GM18499 (cell line): Measurements from ENCODE around the gene KIF3A.
"Not testable (repeated sequence)": the region's sequence is repeated elsewhere in the genome, so short reads cannot be mapped to it uniquely, and the experiment has no call there.

Experiments used
- ATAC-seq: cut with Tn5 transposase; IDR thresholded peaks from one replicate; pipeline ENCODE4 v1.9.1; 2021; ENCODE audit warnings: moderate number of reproducible peaks; ENCODE audit not compliant: insufficient read depth, unreplicated experiment

The KIF3A gene

GRCh38 chr5:132733499-132734148 is 3.7 kb downstream of the KIF3A start:
- no peak for ATAC-seq

DNA sequence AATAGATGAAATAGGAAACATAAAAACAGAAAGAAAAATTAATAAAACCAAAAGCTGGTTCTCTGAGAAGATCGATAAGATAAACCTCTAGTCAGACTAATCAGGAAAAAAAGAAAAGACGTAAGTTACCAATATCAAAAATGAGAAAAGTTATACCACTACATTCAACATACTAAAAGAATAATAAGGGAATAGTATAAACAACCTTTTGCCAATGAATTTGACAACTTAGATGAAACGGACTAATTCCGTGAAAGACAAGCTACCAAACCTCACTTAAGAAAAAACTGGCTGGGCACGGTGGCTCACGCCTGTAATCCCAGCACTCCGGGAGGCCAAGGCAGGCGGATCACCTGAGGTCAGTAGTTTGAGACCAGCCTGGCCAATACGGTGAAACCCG is 7.5 kb downstream of the KIF3A start:
- ATAC-seq, result no peak

GRCh38 chr5:132725745-132726144 is 11.6 kb downstream of the KIF3A start:
- ATAC-seq, result no peak

- no peak for ATAC-seq
These were observed 18.6 kb downstream of the KIF3A start for GRCh38 chr5:132718544-132719312.

- ATAC-seq, result no peak
These were observed 22.7 kb downstream of the KIF3A start for GRCh38 chr5:132714456-132715307.

GRCh38 chr5:132708645-132709044 is 28.7 kb downstream of the KIF3A start:
- no peak for ATAC-seq

DNA sequence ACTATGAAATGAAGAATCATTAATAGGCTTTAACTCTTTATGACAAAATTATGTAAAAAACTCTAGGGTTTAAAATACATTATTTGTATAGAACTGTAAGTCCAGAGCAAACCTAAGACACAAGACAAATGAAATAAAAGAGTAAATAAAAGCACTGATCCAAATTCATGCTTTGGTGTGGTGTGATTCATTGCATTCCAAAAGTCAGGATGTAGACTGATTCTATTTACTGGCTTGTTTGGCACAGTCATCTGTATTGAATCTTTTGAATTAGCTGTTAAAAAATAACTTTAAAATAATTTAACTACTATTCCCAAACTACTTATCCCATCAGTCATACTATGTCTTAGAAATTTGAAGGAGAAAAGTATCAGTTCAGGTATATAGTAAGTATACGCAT is 32.5 kb downstream of the KIF3A start:
- no peak for ATAC-seq

DNA sequence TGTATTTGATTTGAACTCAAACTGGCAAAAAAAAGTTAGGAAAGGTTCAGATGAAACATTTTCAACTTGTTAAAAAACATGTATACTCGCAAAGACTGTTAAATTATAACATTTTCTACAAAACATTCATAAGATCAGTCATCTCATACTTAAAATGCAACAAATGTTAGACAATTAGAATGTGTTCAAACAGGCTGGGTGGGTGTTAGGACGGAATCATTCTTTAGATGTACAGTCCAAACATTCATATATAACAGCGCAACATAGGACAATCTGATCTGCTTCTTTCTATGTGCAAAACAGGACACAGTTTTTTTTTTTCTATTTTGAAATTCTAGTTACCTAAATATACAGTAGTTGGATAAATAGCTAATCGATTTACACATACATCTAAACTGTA is 41.4 kb downstream of the KIF3A start:
- ATAC-seq, result no peak

GRCh38 chr5:132692632-132692967 is 44.7 kb downstream of the KIF3A start:
- no peak for ATAC-seq

GRCh38 chr5:132691755-132692631 is 45.4 kb downstream of the KIF3A start:
- ATAC-seq, result not testable (repeated sequence)

DNA sequence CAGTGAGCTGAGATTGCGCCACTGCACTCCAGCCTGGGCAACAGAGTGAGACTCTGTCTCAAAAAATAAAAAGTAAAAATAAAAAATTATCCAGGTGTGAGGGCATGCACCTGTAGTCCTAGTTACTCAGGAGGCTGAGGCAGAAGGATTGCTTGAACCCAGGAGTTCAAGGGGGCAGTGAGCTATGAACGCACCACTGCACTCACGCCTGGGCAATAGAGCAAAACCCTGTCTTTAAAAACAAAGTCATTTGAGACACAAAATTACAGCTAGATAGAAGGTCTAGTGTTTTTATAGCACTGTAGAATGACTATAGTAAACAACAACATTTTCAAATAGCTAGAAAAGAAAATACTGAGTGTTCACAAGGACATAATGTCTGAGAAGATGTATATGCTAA is 47.2 kb downstream of the KIF3A start:
- ATAC-seq, result no peak

- ATAC-seq, result no peak
These were observed 47.8 kb downstream of the KIF3A start for GRCh38 chr5:132689513-132689912.

DNA sequence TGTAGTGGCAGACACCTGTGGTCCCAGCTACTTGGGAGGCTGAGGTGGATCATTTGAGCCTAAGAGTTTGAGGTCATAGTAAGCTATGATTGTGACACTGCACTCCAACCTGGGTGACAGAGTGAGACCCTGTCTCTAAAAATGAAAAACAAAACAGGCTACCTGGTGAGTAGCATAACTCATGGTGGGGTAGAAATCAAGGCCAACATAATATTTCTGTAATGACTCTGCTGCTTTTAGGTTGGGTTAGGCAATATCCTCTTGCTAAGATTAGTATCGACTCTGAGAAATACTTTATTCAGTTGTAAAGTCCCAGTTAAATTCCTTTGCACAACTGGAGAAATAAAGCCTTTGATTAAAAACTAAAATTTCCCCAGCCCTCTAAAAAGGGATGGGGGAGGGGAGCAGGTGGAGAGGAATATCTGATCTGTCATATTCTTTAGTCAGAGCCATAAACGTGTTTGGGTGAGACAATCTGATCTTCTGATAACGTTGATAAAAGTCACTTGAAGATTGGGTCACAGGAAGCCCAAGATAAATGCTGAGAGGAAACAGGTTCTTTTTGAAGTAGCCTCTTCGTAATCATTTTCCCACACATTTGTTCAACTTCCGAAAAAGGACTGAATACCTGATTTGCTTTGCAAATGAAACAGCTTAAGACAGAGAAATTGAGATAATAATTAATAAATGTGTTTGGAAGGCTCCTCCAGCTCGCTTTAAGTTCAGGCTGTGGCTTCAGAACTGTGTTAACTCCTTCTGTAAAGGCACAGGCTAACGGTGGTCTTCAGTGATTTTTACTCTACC is 48.6 kb downstream of the KIF3A start:
- no peak for ATAC-seq

DNA sequence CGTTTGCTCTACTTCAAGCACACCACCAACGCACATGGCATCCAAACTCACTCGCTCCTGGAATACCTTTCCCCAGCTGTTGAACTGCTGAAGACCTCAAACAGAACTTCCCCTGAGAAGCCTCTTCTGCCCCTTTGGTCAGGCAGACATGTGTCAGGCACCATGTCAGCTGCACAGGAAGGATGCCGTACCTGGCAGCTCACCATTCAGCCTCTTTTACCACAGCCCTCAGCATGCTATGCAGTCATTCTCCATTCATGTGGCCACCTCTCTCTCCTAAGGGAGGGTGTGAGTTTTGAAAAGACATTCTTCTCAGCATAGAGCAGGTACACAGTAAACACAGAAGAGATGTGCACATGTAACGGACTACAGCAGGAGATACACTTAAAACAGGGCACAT is 49.4 kb downstream of the KIF3A start:
- no peak for ATAC-seq

GRCh38 chr5:132686193-132686592 is 51.2 kb downstream of the KIF3A start:
- ATAC-seq, result no peak

DNA sequence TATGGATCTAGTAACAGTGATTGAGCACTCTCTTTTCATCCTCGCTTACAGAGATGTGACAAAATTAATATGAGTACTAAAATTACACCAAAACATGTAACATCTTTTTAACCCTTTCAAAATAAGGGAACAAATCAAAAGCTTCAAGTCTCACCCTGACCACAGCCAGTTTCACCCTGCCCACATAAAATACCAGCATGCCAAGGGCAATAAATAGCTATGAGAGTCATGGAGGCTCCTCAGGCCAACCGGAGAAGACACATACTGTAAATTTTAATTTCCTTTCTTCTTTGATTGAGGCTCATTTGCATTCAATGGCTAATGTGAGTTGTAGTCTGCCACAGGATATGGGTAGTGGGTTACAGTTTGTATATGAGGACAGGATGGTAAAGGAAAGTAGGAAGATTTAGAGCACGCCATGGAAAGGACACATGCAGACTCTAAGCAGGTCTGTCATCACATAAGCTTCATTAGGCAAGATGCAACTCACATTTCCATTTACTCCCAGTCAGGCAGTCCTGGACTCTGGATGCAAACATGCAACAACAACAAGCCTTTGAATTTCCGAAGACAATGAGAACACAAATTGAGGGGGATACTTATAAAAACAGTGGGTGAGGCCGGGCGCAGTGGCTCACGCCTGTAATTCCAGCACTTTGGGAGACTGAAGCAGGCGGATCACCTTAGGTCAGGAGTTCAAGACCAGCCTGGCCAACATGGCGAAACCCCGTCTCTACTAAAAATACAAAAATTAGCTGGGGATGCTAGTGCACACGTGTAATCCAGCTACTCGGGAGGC is 52.2 kb downstream of the KIF3A start:
- no peak for ATAC-seq

- no peak for ATAC-seq
These were observed 52.9 kb downstream of the KIF3A start for GRCh38 chr5:132684491-132684890.

- no peak for ATAC-seq
These were observed 55.4 kb downstream of the KIF3A start for GRCh38 chr5:132681983-132682382.

DNA sequence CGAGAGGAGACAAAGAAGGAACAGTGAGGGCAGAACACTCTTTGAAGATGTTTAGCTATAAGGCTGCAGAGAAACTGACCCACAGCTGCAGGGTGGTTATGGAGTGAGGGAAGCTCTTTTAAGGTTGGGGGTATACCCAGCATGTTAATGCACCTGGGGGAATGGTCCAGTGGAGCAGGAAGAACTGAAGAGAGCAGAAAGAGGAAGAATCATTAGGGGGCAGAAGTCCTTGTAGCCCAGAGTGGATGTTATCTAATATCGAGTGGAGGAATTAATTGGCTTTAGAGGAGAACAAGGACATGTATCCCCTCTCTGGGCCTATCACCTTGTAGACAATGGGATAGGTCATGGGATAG is 55.9 kb downstream of the KIF3A start:
- no peak for ATAC-seq
